Activated CD4-positive, alpha-beta T cell treated with anti-CD3 and anti-CD28 coated beads, Interleukin-2, amount 50 U/mL, for 1 hour (primary cell): Measurements from ENCODE around the gene HLF.

Source experiments
- DNase-seq: peaks from one replicate; pipeline ENCODE4 v3.0.0-alpha.2; 2020

HLF gene

DNA sequence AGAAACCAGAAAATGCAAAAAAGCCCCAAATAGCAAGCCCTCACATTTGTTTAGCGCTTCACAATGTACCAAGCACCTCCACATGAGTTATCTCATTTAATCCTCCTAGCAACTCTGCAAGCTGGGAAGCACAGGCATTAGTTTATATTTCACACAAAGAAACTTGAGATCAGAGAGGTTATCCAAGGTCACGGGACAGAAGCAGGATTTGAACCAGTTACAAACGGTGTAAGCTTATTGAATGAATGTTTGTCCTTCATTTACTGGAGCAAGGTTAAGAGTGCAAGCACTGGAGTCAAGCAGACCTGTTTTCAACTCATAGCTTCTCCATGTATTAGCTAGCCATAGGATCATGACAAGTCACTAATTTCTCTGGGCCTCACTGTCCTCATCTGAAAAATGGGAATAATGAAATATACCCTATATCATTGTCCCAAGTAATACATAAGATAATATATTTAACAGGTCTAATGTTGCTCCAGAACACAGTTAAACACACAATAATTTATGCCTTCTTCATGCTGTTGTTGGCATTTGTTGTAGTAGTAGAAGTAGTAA lies 6.1 kb upstream of the HLF start:
- no peak for DNase-seq

DNA sequence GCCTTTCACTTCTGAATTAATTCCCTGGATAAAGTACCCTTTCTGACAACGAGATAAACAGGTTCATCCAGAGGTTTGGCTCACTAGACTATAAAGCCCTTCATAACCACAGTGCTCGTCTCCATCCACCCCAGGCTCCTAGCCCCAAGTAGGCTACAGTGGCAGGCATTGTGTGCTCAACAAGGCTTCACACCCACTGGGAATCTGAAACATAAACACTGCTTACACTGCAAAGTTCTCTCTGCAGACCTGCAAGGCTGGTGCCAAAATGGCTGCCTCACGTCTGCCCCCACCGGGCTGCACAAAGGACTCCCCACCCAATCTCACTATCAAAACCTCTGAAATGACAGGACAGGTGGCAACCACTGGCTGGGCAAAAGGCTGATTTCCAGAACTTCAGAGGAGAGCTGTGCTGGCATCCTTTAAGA lies 5.1 kb upstream of the HLF start:
- DNase-seq = no peak

- no peak for DNase-seq
Measured at GRCh38 chr17:55261311-55261710, 3.4 kb upstream of the HLF start.

- DNase-seq = peak; percentile 8
Measured at GRCh38 chr17:55263569-55264277, 1.0 kb upstream of the HLF start.

GRCh38 chr17:55264278-55264644 lies 499 bp upstream of the HLF start:
- no peak for DNase-seq

GRCh38 chr17:55265311-55266021 lies 706 bp downstream of the HLF start:
- peak; percentile 11 for DNase-seq

DNA sequence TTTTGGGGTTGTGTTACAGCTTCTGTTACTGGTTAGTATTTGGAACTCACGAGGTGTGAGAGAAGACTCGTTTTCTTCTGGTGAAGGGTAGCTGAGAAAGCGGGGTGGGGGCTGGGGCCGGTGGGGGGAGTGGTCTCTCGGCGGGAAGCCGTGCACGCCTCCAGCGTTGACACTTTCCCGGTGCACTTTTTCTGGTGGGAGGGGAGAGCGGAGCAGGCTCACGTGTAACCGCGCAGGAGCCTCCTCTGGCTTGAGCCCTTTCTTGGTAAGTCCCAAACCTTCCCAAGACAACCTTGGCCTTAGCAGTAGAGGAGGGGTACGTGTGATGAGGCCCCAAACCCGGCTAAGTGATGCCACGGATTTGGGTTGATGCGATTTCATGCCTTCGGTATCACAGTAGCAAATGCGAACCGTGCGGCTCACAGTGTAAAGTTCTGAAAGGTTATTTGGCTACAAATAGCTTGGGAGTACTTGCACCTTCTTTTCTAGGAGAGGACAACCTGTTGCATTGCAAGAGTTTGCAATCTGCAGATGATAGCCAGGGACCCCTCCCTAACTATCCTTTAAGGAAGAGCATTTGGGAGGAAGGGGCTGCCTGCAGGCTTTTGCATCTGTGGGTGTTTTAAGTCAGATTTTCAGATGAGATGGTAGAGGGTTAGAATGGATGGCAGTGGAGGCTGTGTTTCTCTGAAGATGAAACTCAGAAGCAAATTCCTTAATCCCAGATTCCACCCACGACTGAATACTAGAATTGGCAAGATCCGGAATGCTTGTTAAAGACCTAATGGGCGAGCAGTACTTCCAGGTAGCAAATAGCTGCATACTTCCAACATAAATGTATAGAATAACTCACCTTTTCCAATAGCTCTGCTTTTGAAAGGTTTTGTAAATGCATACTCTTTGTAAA lies 1.5 kb downstream of the HLF start:
- DNase-seq = no peak

DNA sequence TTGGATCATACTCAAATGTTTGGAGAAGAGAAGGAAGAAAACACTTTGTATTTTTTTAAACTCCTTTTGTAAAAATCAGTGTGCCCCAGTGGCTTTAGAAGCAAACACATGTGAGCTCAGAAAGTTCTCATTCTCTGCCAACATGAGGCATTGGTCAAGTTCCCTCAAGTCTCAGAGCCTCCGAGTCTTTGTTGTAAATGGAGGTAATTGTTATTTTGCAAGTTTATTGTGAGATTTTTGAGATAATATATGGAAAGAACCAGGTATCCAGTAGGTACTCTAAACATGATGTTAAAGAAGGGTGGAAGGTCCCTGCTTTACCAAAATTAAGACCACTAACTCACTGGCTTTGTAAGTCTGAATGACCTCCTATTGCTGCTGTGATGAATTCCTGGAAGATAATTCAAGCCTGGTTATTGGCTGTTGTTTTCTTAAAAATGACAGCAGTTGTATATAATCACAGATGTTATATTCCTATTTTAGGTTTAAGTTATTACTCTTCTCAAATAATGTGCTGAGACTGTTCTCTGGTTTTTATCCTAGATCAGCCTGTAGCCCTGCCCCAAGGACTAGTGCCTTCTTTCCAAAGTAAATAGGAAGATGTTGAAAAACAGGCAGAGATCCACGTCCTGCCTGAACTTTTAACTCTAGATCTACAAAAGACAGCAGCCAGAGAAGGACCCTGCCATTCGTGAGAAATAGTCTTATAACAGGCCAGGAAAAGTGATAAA lies 2.4 kb downstream of the HLF start:
- DNase-seq = no peak

- no peak for DNase-seq
Measured at GRCh38 chr17:55267777-55268648, 3.3 kb downstream of the HLF start.

DNA sequence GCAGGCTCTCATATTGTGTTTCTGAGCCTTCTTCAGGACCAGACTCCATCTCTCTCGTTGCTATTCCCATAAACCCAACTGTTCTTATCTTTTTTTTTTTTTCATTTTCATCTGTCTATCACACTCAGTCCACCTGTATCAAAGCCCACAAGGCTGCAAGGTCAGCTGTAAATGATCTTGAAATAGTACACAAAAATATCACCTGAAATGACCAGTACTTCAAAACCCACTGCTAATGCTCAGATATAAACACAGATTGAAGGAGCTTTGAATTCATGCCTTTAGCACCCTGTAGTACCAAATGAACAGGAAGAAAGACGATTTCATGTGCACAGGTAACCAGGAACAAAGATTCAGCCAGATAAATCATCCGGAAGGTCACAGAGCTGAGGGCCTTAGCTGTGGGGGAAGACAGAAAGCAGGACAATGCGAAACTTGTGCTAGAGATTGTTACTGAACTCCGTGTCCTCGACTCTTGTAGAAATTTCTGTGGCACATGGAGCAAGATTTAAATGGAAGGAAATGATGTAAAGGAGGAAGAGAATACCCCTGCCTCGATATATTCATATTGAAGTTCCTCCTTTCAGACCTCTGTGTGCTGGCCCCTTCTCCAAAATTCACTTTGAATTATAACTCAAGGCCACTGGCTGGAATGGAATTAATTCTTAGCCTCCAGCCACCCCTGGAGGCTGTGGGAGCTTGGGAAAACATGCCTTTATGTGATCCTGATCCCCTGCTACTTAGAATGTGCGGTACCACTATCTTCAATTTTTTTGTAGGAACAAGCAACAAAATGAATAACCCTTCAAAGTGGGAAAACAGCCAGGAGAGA lies 4.1 kb downstream of the HLF start:
- no peak for DNase-seq

- DNase-seq = no peak
Measured at GRCh38 chr17:55269894-55270293, 5.1 kb downstream of the HLF start.

- DNase-seq = no peak
Measured at GRCh38 chr17:55271223-55271571, 6.4 kb downstream of the HLF start.

GRCh38 chr17:55271958-55272710 lies 7.4 kb downstream of the HLF start:
- DNase-seq = no peak

GRCh38 chr17:55272711-55273578 lies 8.2 kb downstream of the HLF start:
- DNase-seq = no peak

DNA sequence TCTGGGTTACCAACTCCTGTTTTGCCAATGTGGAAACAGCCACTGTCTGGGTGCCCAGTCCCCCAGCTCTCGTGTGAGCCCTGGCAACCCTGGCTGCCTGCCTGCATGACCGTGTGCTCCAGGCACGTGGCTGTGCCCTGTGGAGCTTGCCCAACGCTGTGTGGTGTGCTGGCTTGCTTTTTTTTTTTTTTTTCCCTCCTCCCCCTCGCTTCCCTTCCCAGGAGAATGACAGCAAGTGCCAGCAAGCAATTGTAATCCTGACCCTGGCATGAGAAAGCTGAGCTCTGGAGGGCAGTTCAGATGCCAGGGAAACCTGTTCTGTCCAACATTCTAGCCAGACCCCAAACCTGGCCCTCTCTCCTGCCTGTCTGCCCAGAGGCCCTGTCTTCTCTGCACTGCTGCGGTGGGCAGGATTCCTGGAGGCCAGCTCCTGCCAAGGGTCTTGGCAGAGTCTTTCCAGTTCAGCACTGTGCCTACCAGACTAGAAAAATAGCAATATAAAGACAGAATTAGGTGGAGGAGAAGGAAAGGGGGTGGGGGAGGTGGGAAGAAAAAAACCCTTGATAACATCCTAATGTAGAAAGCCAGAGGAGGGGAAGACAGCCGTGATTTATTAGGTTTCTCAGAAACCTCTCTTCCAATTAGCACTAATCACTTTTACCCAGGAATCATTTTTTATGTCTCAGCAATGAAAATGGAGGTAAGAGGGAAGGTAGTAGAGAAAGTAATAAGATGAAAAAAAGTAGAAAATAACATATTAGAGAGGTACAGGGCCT lies 9.0 kb downstream of the HLF start:
- no peak for DNase-seq

- no peak for DNase-seq
Measured at GRCh38 chr17:55274355-55275255, 9.8 kb downstream of the HLF start.
